CD14-positive monocyte (primary cell): ENCODE measurements around the gene FAAP20. TPM values are rescaled to one million over a fixed set of nuclear protein-coding genes. Genes with fewer than 3 reads are reported as not detected.

Source experiments
- DNase-seq, 3 donors: peaks; one replicate each; pipeline ENCODE4 v3.0.0-alpha.2; 2011 to 2022
- H2AFZ ChIP-seq: 2 replicates; pipeline ENCODE4 v1.6.0; 2012; ENCODE audit warnings: mild to moderate bottlenecking, low read depth, low read length, inconsistent platforms; ENCODE audit not compliant: insufficient read depth, poor library complexity, severe bottlenecking
- H3K27ac ChIP-seq, 2 donors: 1 replicate in 1 of 2; 2 replicates in 1 of 2; pipeline ENCODE4 v1.5.1; 2012 to 2013; ENCODE audit warnings: low read length in 2 of 2, control low read depth in 1 of 2, inconsistent platforms in 1 of 2, low read depth in 1 of 2, mild to moderate bottlenecking in 1 of 2
- H3K27me3 ChIP-seq, 2 donors: one replicate each; pipeline versions ENCODE4 v1.6.0 to v1.6.1; 2011 to 2013; ENCODE audit warnings: low read length in 2 of 2; ENCODE audit not compliant: control insufficient read depth in 2 of 2, insufficient read depth in 2 of 2
- H3K36me3 ChIP-seq, 2 donors: replicated peaks in 1 of 2; 1 replicate in 1 of 2; 2 replicates in 1 of 2; pipeline versions ENCODE4 v1.5.1 to v1.6.1; 2012 to 2013; ENCODE audit warnings: low read length in 2 of 2, control low read depth in 1 of 2, inconsistent platforms in 1 of 2, mild to moderate bottlenecking in 1 of 2; ENCODE audit not compliant: insufficient read depth in 2 of 2, control insufficient read depth in 1 of 2
- H3K4me1 ChIP-seq, 2 donors: 1 replicate in 1 of 2; 2 replicates in 1 of 2; pipeline versions ENCODE4 v1.5.1 to v1.6.1; 2012 to 2013; ENCODE audit warnings: low read length in 2 of 2, control low read depth in 1 of 2, inconsistent platforms in 1 of 2, mild to moderate bottlenecking in 1 of 2, moderate library complexity in 1 of 2; ENCODE audit not compliant: insufficient read depth in 2 of 2, control insufficient read depth in 1 of 2
- H3K4me2 ChIP-seq: replicated peaks from 2 replicates; pipeline ENCODE3; 2012; ENCODE audit warnings: low read length, moderate library complexity, mild to moderate bottlenecking; ENCODE audit not compliant: poor library complexity, severe bottlenecking; ENCODE audit errors: extremely low read depth
- H3K4me3 ChIP-seq, 3 experiments: fragments of 200-600 bp in 1 of 3; sonication (generic) in 1 of 3; replicated peaks in 1 of 3; 1 replicate in 2 of 3; 2 replicates in 1 of 3; pipeline ENCODE4 v1.5.1; 2011 to 2013; ENCODE audit warnings: low read length in 3 of 3, mild to moderate bottlenecking in 3 of 3, control low read depth in 2 of 3, low read depth in 2 of 3, inconsistent platforms in 1 of 3, moderate library complexity in 1 of 3
- H3K79me2 ChIP-seq: 2 replicates; pipeline ENCODE4 v1.6.0; 2012; ENCODE audit warnings: mild to moderate bottlenecking, control low read depth, inconsistent platforms, low read length, moderate library complexity; ENCODE audit not compliant: insufficient read depth
- H3K9ac ChIP-seq: 2 replicates; pipeline ENCODE4 v1.6.0; 2017; ENCODE audit warnings: low read length, mild to moderate bottlenecking; ENCODE audit not compliant: insufficient read depth, poor library complexity, severe bottlenecking
- H3K9me3 ChIP-seq, 2 donors: replicated peaks in 1 of 2; 1 replicate in 1 of 2; 2 replicates in 1 of 2; pipeline versions ENCODE4 v1.5.1 to v1.6.1; 2012 to 2013; ENCODE audit warnings: low read length in 2 of 2, control low read depth in 1 of 2; ENCODE audit not compliant: control insufficient read depth in 1 of 2, insufficient read depth in 1 of 2
- H4K20me1 ChIP-seq: 2 replicates; pipeline ENCODE4 v1.6.0; 2012; ENCODE audit warnings: mild to moderate bottlenecking, low read length, control low read depth, moderate library complexity; ENCODE audit not compliant: insufficient read depth
- H3K27ac Mint-ChIP-seq, 7 donors: one replicate each; pipeline ENCODE4 v1.8.0; 2020; ENCODE audit warnings: mild to moderate bottlenecking in 7 of 7, mixed read lengths in 7 of 7, moderate library complexity in 6 of 7, inconsistent platforms in 2 of 7
- H3K27me3 Mint-ChIP-seq, 3 donors: one replicate each; pipeline ENCODE4 v1.8.0; 2021 to 2022; ENCODE audit warnings: low read depth in 3 of 3, mild to moderate bottlenecking in 3 of 3, mixed read lengths in 3 of 3, moderate library complexity in 3 of 3, inconsistent platforms in 1 of 3
- H3K36me3 Mint-ChIP-seq, 2 donors: one replicate each; pipeline ENCODE4 v1.8.0; 2020; ENCODE audit warnings: mixed read lengths in 2 of 2, inconsistent platforms in 1 of 2, mild to moderate bottlenecking in 1 of 2
- H3K4me1 Mint-ChIP-seq: one replicate; pipeline ENCODE4 v1.8.0; 2020; ENCODE audit warnings: mild to moderate bottlenecking, mixed read lengths
- H3K4me3 Mint-ChIP-seq, 2 donors: one replicate each; pipeline ENCODE4 v1.8.0; 2020; ENCODE audit warnings: mild to moderate bottlenecking in 2 of 2, mixed read lengths in 2 of 2, moderate library complexity in 1 of 2
- H3K9me3 Mint-ChIP-seq, 7 donors: one replicate each; pipeline ENCODE4 v1.8.0; 2020 to 2022; ENCODE audit warnings: mixed read lengths in 7 of 7, mild to moderate bottlenecking in 6 of 7, moderate library complexity in 6 of 7, inconsistent platforms in 2 of 7
- CTCF ChIP-seq: fragments of 200-600 bp; IDR thresholded peaks from one replicate; pipeline ENCODE4 v1.8.0; 2022; ENCODE audit warnings: antibody characterized with exemption, mild to moderate bottlenecking
- WGBS: methylation state at CpG from one replicate; pipeline ENCODE4 v1.1.5; 2013; ENCODE audit warnings: missing lambda C conversion rate; ENCODE audit not compliant: insufficient coverage; 5-methylcytosine and 5-hydroxymethylcytosine counted together
- intact Hi-C, 2 donors: fragments of 100-400 bp; cut with micrococcal nuclease; formaldehyde crosslinking; loops; one replicate each; pipeline versions ENCODE4 v1.15.0 to v1.15.1; 2023
- polyA plus RNA-seq, 3 donors: library from polyadenylated mRNA; depleted of rRNA in 1 of 3; unstranded in 2 of 3; stranded (reverse) in 1 of 3; fragments of 300-500 nt in 2 of 3; fragments of >200 nt in 1 of 3; fragmentation: Illumina TruSeq in 2 of 3; gene quantifications; 1 replicate in 2 of 3; 2 replicates in 1 of 3; pipeline ENCODE4 v1.2.3, GENCODE V29; 2012 to 2021

Gene FAAP20
- polyA plus RNA-seq, 3 donors = 11.8 to 49.3 (median 35.1) TPM

GRCh38 chr1:2159124-2159523 is 35.4 kb downstream of the FAAP20 start:
- TF ChIP-seq CTCF = no peak
- H3K4me3 Mint-ChIP-seq = no peak overlapping the region
- peaks cover 15 to 19% of the 10 kb centered on the region in 2 donors for H3K36me3 Mint-ChIP-seq
- intact Hi-C loops = no loop called here
- peaks cover 0 to 9% (median 0%) of the 10 kb centered on the region in 3 donors for H3K27me3 Mint-ChIP-seq
- peak in 2 of 3 donors; percentile 23 to 39 for DNase-seq
- H3K9me3 Mint-ChIP-seq = peaks cover 4 to 9% (median 8%) of the 10 kb centered on the region in 7 donors
- no peaks in the 10 kb centered on the region for H4K20me1 ChIP-seq
- H3K9me3 ChIP-seq = peaks cover 0 to 2% of the 10 kb centered on the region in 2 donors
- no peak overlapping the region for H3K4me2 ChIP-seq
- no peak overlapping the region for H3K27ac ChIP-seq
- no peak overlapping the region for H3K9ac ChIP-seq
- peak overlapping the region in 3 of 7 donors; percentile 19 to 76 (median 31) for H3K27ac Mint-ChIP-seq
- H3K36me3 ChIP-seq = no peaks in the 10 kb centered on the region
- no peak overlapping the region for H3K4me3 ChIP-seq
- 59% methylated on average over 9 of the region's 18 CpGs for WGBS
- no peak overlapping the region for H2AFZ ChIP-seq
- no peaks in the 10 kb centered on the region for H3K27me3 ChIP-seq
- H3K4me1 Mint-ChIP-seq = peaks cover 24% of the 10 kb centered on the region
- H3K79me2 ChIP-seq = no peaks in the 10 kb centered on the region
- peaks cover 14 to 22% of the 10 kb centered on the region in 2 donors for H3K4me1 ChIP-seq

GRCh38 chr1:2158272-2158671 is 36.3 kb downstream of the FAAP20 start:
- no peak overlapping the region for H3K9ac ChIP-seq
- Mint-ChIP-seq H3K27ac (peak overlapping the region in 1 of 7 donors; percentile 65), H3K9me3 (peaks cover 0 to 6% (median 0%) of the 10 kb centered on the region in 7 donors), H3K4me1 (peaks cover 28% of the 10 kb centered on the region), H3K36me3 (peaks cover 15 to 19% of the 10 kb centered on the region in 2 donors), H3K27me3 (peaks cover 0 to 9% (median 0%) of the 10 kb centered on the region in 3 donors), H3K4me3 (no peak overlapping the region)
- no peak overlapping the region for H3K4me3 ChIP-seq
- no peaks in the 10 kb centered on the region for H4K20me1 ChIP-seq
- H3K4me1 ChIP-seq = peaks cover 17 to 30% of the 10 kb centered on the region in 2 donors
- H3K4me2 ChIP-seq = no peak overlapping the region
- TF ChIP-seq CTCF = no peak
- no peak overlapping the region for H3K27ac ChIP-seq
- intact Hi-C loops = no loop called here
- WGBS = 90% methylated on average over 11 of the region's 16 CpGs
- H3K79me2 ChIP-seq = peaks cover 2% of the 10 kb centered on the region
- H3K27me3 ChIP-seq = no peaks in the 10 kb centered on the region
- H3K9me3 ChIP-seq = no peaks in the 10 kb centered on the region
- H2AFZ ChIP-seq = no peak overlapping the region
- no peaks in the 10 kb centered on the region for H3K36me3 ChIP-seq
- no peak for DNase-seq
